AG08395 (cell line): Measurements from ENCODE around the gene CTAGE9.
A peak's percentile ranks its signal among the peaks of the same experiment; 100 is the strongest.
"Not testable (repeated sequence)": the region's sequence is repeated elsewhere in the genome, so short reads cannot be mapped to it uniquely, and the experiment has no call there.

Experiments used
- DNase-seq: peaks from one replicate; pipeline ENCODE4 v3.0.0; 2012; ENCODE audit warnings: mixed read lengths, low spot score

CTAGE9 gene

GRCh38 chr6:131729550-131729949 is 18.7 kb upstream of the CTAGE9 start:
- no peak for DNase-seq

DNA sequence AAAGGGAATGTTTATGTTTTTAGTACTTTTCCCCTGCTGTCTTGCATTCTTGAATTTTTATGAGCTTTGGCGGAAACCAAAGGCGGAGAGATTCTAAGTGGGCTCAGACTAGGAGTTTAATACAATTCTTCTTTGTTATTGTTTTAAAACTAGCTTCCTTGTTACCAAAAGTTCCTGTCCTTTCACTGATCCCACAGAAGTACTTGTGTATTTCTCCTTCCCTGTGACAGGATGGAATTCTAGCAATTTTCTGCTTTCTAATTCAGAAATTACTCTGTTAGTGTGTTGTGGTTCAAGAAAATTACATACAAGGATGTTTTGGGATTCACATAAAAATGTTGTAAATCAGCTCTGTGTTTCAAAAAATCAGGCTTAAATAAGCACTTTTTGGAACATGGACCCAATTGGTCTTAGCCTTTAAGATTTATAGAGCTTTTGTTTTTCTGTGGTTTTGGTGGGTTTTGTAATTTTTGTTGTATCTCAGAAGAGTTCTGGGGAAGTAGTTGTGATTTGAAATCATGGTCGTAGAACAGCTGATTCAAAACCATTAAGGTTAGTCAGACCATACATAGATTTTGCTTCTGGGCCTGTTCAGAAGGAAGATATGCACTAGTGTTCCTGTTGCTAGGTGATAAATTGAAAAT is 17.6 kb upstream of the CTAGE9 start:
- DNase-seq: peak; percentile 12

GRCh38 chr6:131727868-131728267 is 17.1 kb upstream of the CTAGE9 start:
- no peak for DNase-seq

DNA sequence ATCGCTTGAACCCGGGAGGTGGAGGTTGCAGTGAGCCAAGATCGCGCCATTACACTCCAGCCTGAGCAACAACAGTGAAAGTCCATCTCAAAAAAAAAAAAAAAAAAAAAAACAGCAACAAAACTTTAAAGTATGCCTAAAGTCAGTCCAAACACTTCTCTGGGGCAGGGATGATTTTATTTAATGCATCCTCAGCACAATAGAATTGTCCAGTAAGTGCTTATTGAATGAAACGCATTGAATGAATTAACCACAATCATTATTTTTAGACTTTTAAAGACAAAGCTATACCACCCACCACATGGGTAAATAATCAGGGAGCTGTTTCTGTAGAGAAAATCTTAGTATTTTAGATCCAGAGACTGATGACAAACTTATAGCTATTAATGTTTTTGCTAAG is 16.6 kb upstream of the CTAGE9 start:
- no peak for DNase-seq

GRCh38 chr6:131724114-131724513 is 13.3 kb upstream of the CTAGE9 start:
- DNase-seq: no peak

- DNase-seq: no peak
Measured at GRCh38 chr6:131721161-131721560, 10.3 kb upstream of the CTAGE9 start.

- DNase-seq: no peak
Measured at GRCh38 chr6:131717836-131718542, 7.2 kb upstream of the CTAGE9 start.

- DNase-seq: not testable (repeated sequence)
Measured at GRCh38 chr6:131715567-131715966, 4.8 kb upstream of the CTAGE9 start.

GRCh38 chr6:131703905-131704304 is 6.9 kb downstream of the CTAGE9 start:
- DNase-seq: not testable (repeated sequence)

DNA sequence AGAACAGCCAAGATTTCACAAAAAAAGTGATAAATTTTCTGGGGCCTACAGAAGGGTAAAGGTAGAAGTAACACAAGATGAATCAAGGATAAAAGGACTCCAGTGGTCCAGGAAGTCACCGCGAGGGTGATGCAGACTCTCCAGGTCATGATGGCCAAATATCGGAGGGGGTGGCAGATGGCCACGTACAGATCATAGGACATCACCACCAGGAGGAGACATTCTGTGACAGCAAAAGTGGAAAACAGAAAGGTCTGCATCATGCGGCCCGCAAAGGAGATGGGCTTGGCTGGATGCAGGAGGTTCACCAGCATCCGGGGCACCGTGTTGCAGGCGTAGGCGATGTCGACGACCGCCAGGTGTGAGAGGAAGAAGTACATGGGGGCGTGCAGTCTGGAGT is 10.0 kb downstream of the CTAGE9 start:
- not testable (repeated sequence) for DNase-seq

DNA sequence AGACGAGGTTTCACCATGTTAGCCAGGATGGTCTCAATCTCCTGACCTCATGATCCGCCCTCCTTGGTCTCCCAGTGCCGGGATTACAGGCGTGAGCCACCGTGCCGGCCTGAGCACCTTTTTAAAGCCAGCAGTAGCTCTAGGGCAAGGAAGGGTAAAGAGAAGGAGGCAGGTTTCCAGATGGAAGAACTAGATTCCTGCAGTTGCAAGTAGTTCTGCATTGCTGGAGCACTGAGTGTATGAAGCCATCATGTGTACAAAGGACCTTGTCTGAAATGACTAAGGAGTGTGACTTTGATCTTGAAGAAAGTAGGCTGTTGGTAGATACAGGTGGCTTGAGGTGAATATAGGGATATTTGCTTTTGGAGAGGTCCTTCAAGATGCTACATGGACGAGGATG is 13.9 kb downstream of the CTAGE9 start:
- no peak for DNase-seq

DNA sequence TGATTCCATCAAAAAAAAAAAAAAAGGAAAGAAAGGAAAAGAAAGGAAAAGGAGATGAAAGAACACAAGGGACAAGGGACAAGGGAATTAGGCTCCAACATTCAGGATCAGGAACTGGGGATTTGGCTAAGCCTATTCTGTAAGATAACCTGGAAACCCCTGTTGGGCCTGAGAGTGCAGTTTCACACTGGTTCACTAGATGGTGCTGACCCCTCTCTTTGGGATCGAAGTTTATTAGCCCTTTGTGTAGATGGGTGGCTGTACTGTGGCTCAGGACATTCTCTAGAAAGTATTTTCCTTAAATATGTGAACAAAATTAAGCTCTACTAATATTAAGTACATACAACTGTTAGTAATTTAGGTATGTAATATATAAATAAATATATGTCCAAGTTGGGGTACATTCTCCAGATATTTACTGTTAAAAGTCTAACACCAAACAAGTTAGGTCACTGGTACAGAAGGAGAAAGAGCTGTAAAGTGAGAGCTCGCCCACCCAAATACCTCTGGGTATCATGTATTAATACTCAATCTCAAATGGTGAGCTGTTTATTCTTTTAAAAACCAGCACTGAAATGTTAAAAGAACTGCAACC is 15.9 kb downstream of the CTAGE9 start:
- peak; percentile 84 for DNase-seq

DNA sequence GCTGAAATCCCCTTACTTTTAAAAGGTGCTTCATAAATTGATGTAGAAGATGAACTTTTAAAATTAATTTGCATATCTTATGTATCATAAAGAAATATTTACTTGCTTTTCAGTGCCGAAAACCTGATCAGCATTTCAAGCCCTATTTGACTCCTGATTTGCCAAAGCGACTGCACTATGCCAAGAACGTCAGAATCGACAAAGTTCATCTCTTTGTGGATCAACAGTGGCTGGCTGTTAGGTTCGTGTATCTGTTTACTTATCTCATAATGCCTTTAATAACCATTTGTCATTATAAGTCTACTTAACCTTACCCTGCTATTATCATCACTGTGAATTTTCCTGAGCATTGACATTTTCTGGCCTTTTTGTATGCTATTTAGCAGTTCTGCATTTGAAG is 17.4 kb downstream of the CTAGE9 start:
- no peak for DNase-seq

GRCh38 chr6:131692589-131692988 is 18.2 kb downstream of the CTAGE9 start:
- no peak for DNase-seq

- DNase-seq: no peak
Measured at GRCh38 chr6:131692031-131692430, 18.8 kb downstream of the CTAGE9 start.

GRCh38 chr6:131688286-131688685 is 22.5 kb downstream of the CTAGE9 start:
- no peak for DNase-seq

- no peak for DNase-seq
Measured at GRCh38 chr6:131687022-131687421, 23.8 kb downstream of the CTAGE9 start.

- DNase-seq: no peak
Measured at GRCh38 chr6:131685266-131685780, 25.5 kb downstream of the CTAGE9 start.

DNA sequence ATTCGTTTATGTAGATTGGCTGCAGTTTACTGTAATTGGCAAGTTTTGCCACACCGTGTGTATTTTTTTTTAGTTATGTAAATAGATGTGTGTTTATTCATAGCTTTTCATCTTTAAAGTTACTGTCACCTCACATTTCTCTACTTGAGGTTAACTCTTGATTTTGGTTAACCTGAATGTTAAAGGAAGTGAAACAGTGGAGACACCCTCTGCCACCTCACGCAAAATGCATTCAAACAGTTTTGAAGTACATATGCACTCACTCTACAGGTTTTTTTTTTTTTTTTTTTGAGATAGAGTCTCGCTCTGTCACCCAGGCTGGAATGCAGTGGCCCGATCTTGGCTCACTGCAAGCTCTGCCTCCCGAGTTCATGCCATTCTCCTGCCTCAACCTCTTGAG is 27.3 kb downstream of the CTAGE9 start:
- no peak for DNase-seq

DNA sequence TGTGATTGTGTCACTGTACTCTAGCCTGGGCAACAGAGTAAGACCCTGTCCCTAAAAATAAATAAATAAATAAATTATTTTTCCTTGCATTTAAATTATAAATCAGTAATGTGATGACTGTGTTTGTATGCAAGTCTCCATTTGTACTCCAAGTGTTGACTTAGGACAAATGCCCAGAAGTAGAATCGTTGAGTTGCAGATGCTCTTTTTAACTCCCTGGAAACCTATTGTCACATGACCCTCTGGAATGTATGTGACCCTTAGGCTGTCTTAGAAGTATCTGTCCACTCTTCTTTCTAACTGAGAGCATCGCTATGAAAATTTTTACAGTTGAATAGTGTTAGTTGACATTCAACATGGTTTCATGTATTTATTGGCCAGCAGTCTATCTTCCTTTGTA is 28.4 kb downstream of the CTAGE9 start:
- DNase-seq: no peak

GRCh38 chr6:131681585-131681984 is 29.2 kb downstream of the CTAGE9 start:
- DNase-seq: no peak

DNA sequence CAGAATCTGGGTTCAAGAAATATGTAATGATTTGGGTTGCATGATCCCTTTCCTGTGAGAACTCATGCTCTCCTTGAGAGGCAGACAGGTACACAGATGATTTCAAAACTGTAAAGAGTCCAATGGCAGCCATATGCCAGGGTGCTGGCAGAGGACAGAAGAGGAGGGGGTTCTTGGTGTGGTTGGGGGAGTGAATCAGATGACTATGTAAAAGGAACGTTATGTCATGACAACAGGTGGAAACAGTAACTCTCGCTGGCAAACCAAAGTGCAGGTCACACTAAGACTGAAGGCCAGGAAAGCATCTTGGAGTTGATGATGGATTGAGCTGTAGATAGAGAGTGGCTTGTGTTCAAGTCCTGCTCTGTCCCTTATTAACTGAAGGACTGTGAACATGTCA is 29.9 kb downstream of the CTAGE9 start:
- DNase-seq: no peak

GRCh38 chr6:131678442-131678841 is 32.4 kb downstream of the CTAGE9 start:
- no peak for DNase-seq
